H1 (cell line): ENCODE results near the gene CYGB.

Experiments used
- CEBPB ChIP-seq: IDR thresholded peaks from 2 replicates; pipeline ENCODE4 v1.6.1; 2012; ENCODE audit warnings: low read depth, low read length
- EGR1 ChIP-seq: IDR thresholded peaks from 2 replicates; pipeline ENCODE4 v1.6.1; 2011; ENCODE audit warnings: low read depth, low read length, borderline replicate concordance
- HDAC6 ChIP-seq: IDR thresholded peaks from one replicate; pipeline ENCODE4 v1.7.1; 2012; ENCODE audit warnings: low read depth, mild to moderate bottlenecking, inconsistent platforms, low read length, moderate library complexity
- POLR2A ChIP-seq, 2 experiments: IDR thresholded peaks; 1 replicate in 1 of 2; 2 replicates in 1 of 2; pipeline ENCODE4 v1.6.1; 2011; ENCODE audit warnings: low read depth in 2 of 2, low read length in 2 of 2, mild to moderate bottlenecking in 2 of 2; ENCODE audit errors: control extremely low read depth in 1 of 2
- POLR2AphosphoS5 ChIP-seq: IDR thresholded peaks from 2 replicates; pipeline ENCODE4 v1.6.1; 2011; ENCODE audit warnings: low read depth, low read length
- SP1 ChIP-seq: IDR thresholded peaks from 2 replicates; pipeline ENCODE4 v1.6.1; 2011; ENCODE audit warnings: low read depth, low read length
- TF ChIP-seq, protein P1 (sequence below), 3 experiments: IDR thresholded peaks; 1 replicate in 2 of 3; 2 replicates in 1 of 3; pipeline versions ENCODE4 v1.5.1 to v1.6.1; 2011; ENCODE audit warnings: low read length in 3 of 3, mild to moderate bottlenecking in 3 of 3, inconsistent platforms in 2 of 3, low read depth in 1 of 3, moderate library complexity in 1 of 3; ENCODE audit not compliant: insufficient read depth in 1 of 3; ENCODE audit errors: control extremely low read depth in 1 of 3
- TF ChIP-seq, protein P2 (sequence below): IDR thresholded peaks from 2 replicates; pipeline ENCODE4 v1.6.1; 2012; ENCODE audit warnings: low read length, inconsistent platforms

DNA sequence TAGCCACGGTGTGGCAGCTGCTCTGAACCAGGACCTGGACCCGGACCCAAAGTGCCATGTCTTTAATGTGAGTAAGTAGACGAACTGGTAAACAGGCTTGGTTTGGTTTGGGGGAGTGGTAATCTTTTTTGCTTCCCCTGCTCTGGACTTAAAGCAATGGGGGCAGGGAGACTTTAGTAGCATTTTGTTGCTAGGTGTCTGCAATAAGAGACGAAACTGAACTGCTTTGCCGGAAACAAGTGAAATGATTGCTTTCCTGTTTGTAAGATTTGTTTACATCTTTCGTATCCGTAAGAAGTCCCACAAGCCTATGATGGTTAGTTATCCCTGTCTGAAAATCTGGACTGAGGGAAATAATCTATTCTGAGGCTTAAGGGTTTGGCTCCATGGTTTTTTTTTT is 23.8 kb upstream of the CYGB start:
- TF ChIP-seq, protein P1, sequence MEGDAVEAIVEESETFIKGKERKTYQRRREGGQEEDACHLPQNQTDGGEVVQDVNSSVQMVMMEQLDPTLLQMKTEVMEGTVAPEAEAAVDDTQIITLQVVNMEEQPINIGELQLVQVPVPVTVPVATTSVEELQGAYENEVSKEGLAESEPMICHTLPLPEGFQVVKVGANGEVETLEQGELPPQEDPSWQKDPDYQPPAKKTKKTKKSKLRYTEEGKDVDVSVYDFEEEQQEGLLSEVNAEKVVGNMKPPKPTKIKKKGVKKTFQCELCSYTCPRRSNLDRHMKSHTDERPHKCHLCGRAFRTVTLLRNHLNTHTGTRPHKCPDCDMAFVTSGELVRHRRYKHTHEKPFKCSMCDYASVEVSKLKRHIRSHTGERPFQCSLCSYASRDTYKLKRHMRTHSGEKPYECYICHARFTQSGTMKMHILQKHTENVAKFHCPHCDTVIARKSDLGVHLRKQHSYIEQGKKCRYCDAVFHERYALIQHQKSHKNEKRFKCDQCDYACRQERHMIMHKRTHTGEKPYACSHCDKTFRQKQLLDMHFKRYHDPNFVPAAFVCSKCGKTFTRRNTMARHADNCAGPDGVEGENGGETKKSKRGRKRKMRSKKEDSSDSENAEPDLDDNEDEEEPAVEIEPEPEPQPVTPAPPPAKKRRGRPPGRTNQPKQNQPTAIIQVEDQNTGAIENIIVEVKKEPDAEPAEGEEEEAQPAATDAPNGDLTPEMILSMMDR (IDR thresholded peaks at IDR 0.05; ENCODE audit: control extremely low read depth in 1 of 3, insufficient read depth in 1 of 3, low read depth in 1 of 3, low read length in 3 of 3) = no peak
- TF ChIP-seq POLR2AphosphoS5 (no peak), POLR2A (IDR thresholded peaks at IDR 0.05; ENCODE audit: control extremely low read depth in 1 of 2, low read depth in 2 of 2, low read length in 2 of 2) (no peak), EGR1 (no peak), HDAC6 (no peak), SP1 (no peak), CEBPB (no peak)
- TF ChIP-seq, protein P2, sequence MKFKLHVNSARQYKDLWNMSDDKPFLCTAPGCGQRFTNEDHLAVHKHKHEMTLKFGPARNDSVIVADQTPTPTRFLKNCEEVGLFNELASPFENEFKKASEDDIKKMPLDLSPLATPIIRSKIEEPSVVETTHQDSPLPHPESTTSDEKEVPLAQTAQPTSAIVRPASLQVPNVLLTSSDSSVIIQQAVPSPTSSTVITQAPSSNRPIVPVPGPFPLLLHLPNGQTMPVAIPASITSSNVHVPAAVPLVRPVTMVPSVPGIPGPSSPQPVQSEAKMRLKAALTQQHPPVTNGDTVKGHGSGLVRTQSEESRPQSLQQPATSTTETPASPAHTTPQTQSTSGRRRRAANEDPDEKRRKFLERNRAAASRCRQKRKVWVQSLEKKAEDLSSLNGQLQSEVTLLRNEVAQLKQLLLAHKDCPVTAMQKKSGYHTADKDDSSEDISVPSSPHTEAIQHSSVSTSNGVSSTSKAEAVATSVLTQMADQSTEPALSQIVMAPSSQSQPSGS = no peak
